GM19324 (cell line): ENCODE data around the gene ARHGEF2.
"Not testable (repeated sequence)": the region's sequence is repeated elsewhere in the genome, so short reads cannot be mapped to it uniquely, and the experiment has no call there.

Source experiments
- ATAC-seq: cut with Tn5 transposase; IDR thresholded peaks from one replicate; pipeline ENCODE4 v1.9.1; 2021; ENCODE audit warnings: mild to moderate bottlenecking, moderate library complexity; ENCODE audit not compliant: unreplicated experiment, low FRiP score

ARHGEF2 gene

DNA sequence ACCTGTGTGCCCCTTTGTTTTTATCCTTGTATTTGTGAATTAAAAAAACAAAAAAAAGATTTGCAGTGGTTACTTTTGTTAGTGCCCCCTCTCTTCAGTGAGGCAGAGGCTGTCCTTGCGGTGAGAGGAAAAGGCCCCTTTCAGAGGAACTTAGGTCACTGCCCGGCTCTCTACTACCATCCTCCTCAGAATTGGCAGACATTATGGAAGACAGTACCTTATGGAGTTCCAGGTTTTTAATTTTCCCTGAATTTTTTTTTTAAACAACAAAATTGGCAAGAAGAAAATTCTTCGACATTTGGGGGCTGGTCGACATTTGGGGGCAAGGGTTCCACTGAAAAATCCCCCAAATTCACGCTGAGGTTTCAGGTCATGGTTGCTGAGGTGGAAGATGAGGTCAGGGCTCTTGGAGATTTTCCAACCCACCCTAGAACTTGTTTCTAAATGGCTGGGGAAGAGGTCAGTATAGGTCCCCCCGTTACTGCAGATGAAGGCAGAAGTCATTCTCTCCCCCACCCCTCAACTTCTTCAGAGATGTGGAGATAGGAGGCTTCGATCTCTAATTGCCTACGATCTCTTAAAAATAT is 31.6 kb downstream of the ARHGEF2 start:
- ATAC-seq = peak; percentile 17

DNA sequence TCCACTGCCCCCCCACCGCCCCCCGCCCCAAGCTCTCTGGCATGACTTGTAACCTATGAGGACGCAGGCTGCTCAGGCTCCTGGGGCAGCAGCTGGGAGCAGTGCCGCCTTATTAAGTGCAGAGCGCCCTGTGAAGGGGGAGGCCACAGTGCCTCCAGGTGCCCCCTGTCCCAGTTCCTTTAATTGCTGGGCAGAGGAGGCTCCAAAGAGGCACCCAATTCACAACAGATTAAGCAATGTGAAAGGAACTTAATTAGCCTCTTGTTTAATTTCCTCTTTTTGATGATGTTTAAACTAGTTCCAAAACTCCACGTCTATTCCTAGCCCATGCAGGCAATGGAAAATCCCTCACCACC is 33.9 kb downstream of the ARHGEF2 start:
- no peak for ATAC-seq

DNA sequence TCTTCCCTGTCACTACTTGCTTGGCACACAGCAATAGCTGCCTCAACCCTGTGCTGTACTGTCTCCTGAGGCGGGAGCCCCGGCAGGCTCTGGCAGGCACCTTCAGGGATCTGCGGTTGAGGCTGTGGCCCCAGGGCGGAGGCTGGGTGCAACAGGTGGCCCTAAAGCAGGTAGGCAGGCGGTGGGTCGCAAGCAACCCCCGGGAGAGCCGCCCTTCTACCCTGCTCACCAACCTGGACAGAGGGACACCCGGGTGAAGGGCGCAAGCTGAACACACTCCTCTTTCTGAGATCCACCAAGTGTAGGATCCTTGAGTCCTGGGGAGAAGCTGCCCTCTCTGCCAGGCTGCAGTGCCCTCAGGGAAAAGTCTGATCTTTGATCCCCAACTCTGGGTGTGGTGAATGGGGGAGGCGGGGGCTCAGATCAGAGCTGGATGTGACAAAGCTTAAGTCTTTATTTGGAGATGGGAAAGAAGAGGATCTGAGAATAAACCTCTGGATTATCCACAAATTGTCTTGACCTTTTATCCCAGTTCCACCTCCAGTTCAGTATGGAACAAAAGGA is 35.7 kb downstream of the ARHGEF2 start:
- no peak for ATAC-seq

- ATAC-seq = no peak
Measured at GRCh38 chr1:155941845-155942531, 36.4 kb downstream of the ARHGEF2 start.

- ATAC-seq = no peak
Measured at GRCh38 chr1:155940993-155941844, 37.1 kb downstream of the ARHGEF2 start, which contains the start of gene RXFP4. Gene RXFP4 (plus strand): TSS chr1:155941638. CDS start chr1:155941710, 72 bp downstream.

DNA sequence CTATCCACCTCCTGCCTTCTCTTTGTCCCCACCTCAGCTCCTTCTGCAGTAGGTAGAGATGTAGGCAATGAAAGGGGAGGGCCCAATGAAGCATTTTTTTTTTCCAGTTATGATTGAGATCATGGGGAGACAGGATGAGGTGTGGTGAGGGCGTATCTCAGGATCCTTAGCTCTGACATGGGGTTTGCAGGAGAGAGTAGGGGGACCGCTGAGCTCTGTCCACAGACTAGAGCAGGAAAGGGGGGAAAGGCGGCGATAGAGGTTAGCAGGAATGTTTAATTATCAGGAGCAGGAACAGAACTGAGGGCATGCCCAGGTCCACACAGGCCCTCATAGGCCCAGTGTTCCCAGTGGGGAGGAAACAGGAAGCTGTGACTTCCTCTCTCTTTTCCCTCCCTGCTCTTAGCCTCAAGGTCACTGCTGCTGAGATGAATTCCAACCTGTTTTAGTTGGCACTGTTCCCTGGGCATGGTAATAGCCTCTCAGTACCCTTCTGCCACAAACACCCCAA is 37.8 kb downstream of the ARHGEF2 start:
- ATAC-seq = no peak

DNA sequence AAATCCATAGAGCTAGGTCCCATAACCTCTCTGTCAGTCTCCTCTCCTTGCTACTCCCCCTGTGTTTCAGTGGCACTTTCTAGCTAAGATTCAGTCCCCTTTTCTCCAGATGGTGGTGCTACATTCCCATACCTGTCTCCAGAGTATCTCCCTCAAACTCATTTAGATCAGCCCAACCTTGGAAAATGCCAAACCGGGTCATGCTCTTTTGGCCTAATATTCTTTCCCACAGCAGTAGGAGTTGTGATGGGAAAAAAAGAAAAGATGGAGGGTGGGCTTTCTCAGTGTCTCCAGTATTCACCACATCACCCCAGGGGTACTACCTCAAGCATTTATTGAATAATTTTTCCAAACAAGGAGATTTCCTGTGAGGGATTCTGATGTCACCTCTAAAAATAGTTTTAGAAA is 40.1 kb downstream of the ARHGEF2 start:
- no peak for ATAC-seq

DNA sequence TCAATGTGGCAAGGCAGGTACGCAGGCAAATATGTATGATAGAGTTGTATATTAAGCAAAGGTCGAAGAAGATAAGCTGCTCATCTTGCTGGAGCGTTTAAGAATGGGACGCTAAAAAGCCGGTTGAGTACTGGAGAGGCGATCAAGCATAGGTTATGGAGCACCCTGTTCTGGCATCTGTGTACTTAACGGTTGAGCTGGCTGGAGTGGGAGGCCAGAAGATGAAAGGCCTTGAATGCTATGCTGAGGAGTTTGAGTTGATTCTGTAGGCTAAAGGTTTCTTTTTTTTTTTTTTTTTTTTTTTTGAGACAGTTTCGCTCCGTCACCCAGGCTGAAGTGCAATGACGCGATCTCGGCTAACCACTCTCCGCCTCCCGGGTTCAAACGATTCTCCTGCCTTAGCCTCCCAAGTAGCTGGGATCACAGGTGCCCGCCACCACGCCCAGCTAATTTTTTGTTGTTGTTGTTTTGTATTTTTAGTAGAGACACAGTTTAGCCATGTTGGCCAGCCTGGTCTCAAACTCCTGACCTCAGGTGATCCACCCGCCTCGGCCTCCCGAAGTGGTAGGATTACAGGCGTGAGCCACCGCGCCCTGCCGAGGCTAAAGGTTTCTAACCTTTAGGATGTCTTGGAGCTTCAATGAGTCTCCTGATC is 43.3 kb downstream of the ARHGEF2 start:
- no peak for ATAC-seq

GRCh38 chr1:155934097-155934935 is 44.0 kb downstream of the ARHGEF2 start, which contains the start of gene KHDC4:
Gene KHDC4 (minus strand): TSS chr1:155934413. CDS start chr1:155934373, 40 bp downstream.
- ATAC-seq = peak; percentile 95

DNA sequence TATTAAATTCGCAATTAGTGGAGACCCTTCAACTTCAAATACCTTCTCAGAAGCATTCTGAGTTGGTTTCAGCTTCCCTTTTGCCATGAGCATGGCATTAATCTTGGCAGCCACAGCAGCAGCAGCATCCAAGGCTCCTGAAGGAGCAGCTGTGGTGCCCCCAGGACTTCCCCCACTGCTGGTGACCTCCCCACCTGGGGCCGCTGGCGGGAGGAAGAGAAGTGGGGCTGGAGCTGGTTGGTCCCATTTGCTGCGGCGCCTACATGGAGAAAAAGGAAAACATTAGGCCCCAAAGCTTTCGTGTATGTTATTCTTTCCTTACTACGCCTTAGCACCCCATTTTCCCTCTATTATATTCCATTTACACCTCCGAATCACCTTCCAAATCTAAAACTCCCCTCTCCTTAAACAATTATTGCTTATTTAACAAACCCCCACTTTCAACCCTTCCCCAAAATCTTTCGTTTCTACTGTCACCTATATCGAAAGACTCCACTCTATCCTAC is 44.7 kb downstream of the ARHGEF2 start:
- no peak for ATAC-seq

- no peak for ATAC-seq
Measured at GRCh38 chr1:155932487-155932886, 45.9 kb downstream of the ARHGEF2 start.

DNA sequence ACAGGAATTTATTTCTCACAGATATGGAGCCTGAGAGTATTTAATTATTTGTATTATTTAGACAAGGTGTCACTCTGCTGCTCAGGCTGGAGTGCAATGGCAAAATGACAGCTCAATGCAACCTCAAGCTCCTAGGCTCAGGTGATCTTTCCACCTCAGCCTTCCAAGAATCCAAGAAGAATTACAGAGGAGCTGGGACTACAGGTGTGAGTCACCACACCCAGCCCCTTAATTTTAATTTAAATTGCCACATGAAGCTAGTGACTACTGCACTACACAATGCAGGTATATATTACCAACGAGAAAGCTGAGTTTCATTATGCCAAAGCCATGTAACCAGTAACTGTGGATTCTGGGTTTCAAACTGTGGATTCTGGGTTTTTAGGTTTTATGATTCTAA is 46.3 kb downstream of the ARHGEF2 start:
- ATAC-seq = no peak

GRCh38 chr1:155931332-155932038 is 46.9 kb downstream of the ARHGEF2 start:
- no peak for ATAC-seq

DNA sequence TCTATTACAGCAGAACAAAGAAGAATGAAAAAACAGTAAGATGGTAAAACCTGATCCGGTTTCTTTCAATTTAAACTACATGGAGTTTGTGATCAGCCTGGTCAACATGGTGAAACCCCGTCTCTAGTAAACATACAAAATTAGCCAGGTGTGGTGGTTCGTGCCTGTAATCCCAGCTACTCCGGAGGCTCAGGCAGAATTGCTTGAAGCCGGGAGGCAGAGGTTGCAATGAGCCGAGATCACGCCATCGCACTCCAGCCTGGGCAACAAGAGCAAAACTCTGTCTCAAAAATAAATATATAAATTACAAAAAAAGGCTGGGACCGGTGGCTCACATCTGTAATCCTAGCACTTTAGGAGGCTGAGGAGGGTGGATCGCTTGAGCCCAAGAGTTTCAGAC is 47.6 kb downstream of the ARHGEF2 start:
- ATAC-seq = not testable (repeated sequence)

DNA sequence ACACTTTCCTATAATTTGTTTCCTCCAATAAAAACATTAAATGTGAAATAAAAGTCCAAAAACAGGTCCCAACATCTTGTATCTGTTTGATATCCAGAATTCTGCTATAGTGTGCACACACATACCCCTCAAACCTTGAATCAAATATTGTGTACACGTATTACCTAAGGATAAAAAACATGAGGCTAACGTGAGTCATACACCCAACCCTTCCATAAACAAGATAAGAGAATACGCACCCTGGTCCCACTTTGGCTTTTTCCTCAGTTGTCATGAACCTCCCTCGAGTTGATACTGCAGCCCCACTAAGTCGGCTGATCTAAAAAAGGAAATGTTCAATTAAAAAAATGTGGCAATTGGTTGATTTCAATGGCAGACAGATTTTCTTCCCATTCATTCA is 49.3 kb downstream of the ARHGEF2 start:
- no peak for ATAC-seq

- ATAC-seq = no peak
Measured at GRCh38 chr1:155925506-155925905, 52.8 kb downstream of the ARHGEF2 start.

DNA sequence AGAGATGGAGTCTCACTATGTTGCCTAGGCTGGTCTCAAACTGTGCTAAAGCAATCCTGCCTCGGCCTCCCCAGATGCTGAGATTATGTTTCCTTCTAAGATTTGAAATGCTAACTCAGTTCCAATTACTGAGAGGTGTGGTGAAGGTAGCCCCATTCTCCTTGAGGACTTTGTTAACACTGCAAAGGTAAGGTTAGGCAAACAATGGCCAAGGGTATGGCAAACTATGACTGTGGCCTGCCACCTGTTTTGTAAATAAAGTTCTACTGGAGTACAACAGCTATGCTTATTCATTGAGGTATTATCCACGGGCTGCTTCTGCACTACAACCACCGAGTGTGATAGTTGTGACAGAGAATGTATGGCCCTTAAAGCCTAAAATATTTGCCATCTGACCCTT is 57.6 kb downstream of the ARHGEF2 start:
- no peak for ATAC-seq

- ATAC-seq = no peak
Measured at GRCh38 chr1:155919801-155920200, 58.5 kb downstream of the ARHGEF2 start.

- ATAC-seq = no peak
Measured at GRCh38 chr1:155918660-155919059, 59.7 kb downstream of the ARHGEF2 start.
